Fibroblast of skin of right quadriceps (primary cell): ENCODE data around the gene SNX4.
"Not testable (repeated sequence)": the region's sequence is repeated elsewhere in the genome, so short reads cannot be mapped to it uniquely, and the experiment has no call there.

Source experiments
- DNase-seq: peaks from one replicate; pipeline ENCODE4 v3.0.0-alpha.2; 2013

The SNX4 gene

GRCh38 chr3:125519678-125520562, at the start of gene SNX4:
Gene SNX4, minus strand, starts transcription at chr3:125520202. Its CDS starts 30 bp downstream, at chr3:125520172.
- DNase-seq = peak; percentile 90

- DNase-seq = peak; percentile 64
Observed at GRCh38 chr3:125556314-125556713, 36.3 kb upstream of the SNX4 start.

- DNase-seq = peak; percentile 50
Observed at GRCh38 chr3:125552401-125552800, 32.4 kb upstream of the SNX4 start.

GRCh38 chr3:125528920-125529319, 8.9 kb upstream of the SNX4 start:
- DNase-seq = no peak

GRCh38 chr3:125525153-125525552, 5.2 kb upstream of the SNX4 start:
- no peak for DNase-seq

GRCh38 chr3:125520563-125520919, 539 bp upstream of the SNX4 start:
- DNase-seq = not testable (repeated sequence)

GRCh38 chr3:125515421-125515820, 4.6 kb downstream of the SNX4 start:
- DNase-seq = no peak

GRCh38 chr3:125513490-125514115, 6.4 kb downstream of the SNX4 start:
- no peak for DNase-seq

- DNase-seq = peak; percentile 53
Observed at GRCh38 chr3:125512135-125512920, 7.7 kb downstream of the SNX4 start.

GRCh38 chr3:125511420-125512118, 8.4 kb downstream of the SNX4 start:
- no peak for DNase-seq

- DNase-seq = no peak
Observed at GRCh38 chr3:125507128-125507527, 12.9 kb downstream of the SNX4 start.

GRCh38 chr3:125498630-125499029, 21.4 kb downstream of the SNX4 start:
- no peak for DNase-seq

- no peak for DNase-seq
Observed at GRCh38 chr3:125496701-125497100, 23.3 kb downstream of the SNX4 start.

GRCh38 chr3:125482406-125482805, 37.6 kb downstream of the SNX4 start:
- DNase-seq = no peak

- no peak for DNase-seq
Observed at GRCh38 chr3:125481786-125482185, 38.2 kb downstream of the SNX4 start.

GRCh38 chr3:125481375-125481759, 38.6 kb downstream of the SNX4 start:
- not testable (repeated sequence) for DNase-seq

- peak; percentile 82 for DNase-seq
Observed at GRCh38 chr3:125480656-125481374, 39.2 kb downstream of the SNX4 start.

- DNase-seq = peak; percentile 42
Observed at GRCh38 chr3:125479091-125479490, 40.9 kb downstream of the SNX4 start.

- DNase-seq = peak; percentile 61
Observed at GRCh38 chr3:125478326-125478725, 41.7 kb downstream of the SNX4 start.

GRCh38 chr3:125477701-125478100, 42.3 kb downstream of the SNX4 start:
- DNase-seq = no peak

GRCh38 chr3:125470671-125471070, 49.3 kb downstream of the SNX4 start:
- no peak for DNase-seq

GRCh38 chr3:125462722-125463299, 57.2 kb downstream of the SNX4 start:
- DNase-seq = no peak
